ENCODE data around the gene ACTL6A. TPM values are rescaled to one million over a fixed set of nuclear protein-coding genes. Genes with fewer than 3 reads are reported as not detected.

ACTL6A gene
- total RNA-seq, 1 experiment from 2014 or later, result 74.5 TPM

DNA sequence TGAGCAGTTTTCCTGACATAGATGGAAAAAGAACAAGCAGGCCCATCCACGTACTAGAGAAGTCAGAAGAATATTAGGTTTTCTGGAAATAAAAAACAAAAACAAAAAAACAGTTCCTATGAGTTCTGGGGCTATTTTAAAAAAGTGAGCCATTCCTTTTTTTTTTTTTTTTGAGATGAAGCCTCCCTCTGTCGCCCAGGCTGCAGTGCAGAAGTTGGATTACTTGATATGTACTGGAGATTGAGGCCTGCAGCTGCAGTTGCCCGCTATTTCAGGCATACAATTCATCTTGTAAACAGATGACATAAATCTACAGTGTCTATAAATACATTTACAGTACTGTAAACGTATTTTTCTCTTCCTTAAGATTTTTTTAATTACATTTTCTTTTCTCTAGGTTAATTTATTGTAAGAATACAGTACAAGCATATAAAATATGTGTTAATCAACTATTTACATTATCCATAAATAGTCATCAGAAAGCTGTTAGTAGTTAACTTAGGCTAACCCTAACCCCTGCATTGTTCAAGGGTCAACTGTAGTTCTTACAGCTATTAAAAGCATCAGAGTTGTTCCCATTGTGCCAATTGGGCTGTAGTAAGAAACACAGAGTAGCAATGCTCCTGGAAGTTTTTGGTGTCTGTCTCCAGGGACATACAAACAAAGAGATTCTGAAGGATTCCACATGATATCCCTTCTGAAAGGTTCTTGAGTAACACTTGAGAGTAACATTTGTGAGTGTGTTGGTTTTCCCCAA lies 11.2 kb upstream of the ACTL6A start:
- no peak overlapping the region for H2BK5ac ChIP-seq (ENCODE audit: insufficient read length, low read length)
- H3K23me2 ChIP-seq (ENCODE audit: insufficient read length, low read depth, low read length, poor library complexity, severe bottlenecking), result no peaks in the 10 kb centered on the region
- no peaks in the 10 kb centered on the region for H4K20me1 ChIP-seq (ENCODE audit: control insufficient read depth, insufficient read depth, insufficient read length)
- no peak overlapping the region for H4K91ac ChIP-seq (ENCODE audit: insufficient read length, low read depth, low read length)
- no peaks in the 10 kb centered on the region for H3K9me3 ChIP-seq (ENCODE audit: control insufficient read depth, low read depth, low read length)
- no peak overlapping the region for H2BK120ac ChIP-seq (ENCODE audit: low read depth, low read length, poor library complexity, severe bottlenecking)
- no peak overlapping the region for H3K4me3 Mint-ChIP-seq
- no peaks in the 10 kb centered on the region; the same call in 1 of the 2 replicates for H3K4me1 ChIP-seq (ENCODE audit: insufficient read depth, low read length)
- H2BK12ac ChIP-seq (ENCODE audit: insufficient read length, low read depth, low read length), result no peak overlapping the region
- no peak overlapping the region for H2AFZ ChIP-seq (ENCODE audit: low read length)
- H3K27ac Mint-ChIP-seq, result no peak overlapping the region
- H2AK5ac ChIP-seq (ENCODE audit: insufficient read length, low read length), result no peak overlapping the region
- H3K79me2 ChIP-seq (ENCODE audit: insufficient read depth, low read length), result no peaks in the 10 kb centered on the region
- no peak for DNase-seq
- TF ChIP-seq, protein P1, sequence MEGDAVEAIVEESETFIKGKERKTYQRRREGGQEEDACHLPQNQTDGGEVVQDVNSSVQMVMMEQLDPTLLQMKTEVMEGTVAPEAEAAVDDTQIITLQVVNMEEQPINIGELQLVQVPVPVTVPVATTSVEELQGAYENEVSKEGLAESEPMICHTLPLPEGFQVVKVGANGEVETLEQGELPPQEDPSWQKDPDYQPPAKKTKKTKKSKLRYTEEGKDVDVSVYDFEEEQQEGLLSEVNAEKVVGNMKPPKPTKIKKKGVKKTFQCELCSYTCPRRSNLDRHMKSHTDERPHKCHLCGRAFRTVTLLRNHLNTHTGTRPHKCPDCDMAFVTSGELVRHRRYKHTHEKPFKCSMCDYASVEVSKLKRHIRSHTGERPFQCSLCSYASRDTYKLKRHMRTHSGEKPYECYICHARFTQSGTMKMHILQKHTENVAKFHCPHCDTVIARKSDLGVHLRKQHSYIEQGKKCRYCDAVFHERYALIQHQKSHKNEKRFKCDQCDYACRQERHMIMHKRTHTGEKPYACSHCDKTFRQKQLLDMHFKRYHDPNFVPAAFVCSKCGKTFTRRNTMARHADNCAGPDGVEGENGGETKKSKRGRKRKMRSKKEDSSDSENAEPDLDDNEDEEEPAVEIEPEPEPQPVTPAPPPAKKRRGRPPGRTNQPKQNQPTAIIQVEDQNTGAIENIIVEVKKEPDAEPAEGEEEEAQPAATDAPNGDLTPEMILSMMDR (conservative IDR thresholded peaks at IDR 0.05), result no peak
- H3K4ac ChIP-seq (ENCODE audit: low read depth, low read length), result no peak overlapping the region
- H3K27me3 ChIP-seq (ENCODE audit: insufficient read depth, low read length), result no peaks in the 10 kb centered on the region
- WGBS (ENCODE audit: extremely low coverage, insufficient read length, low lambda C conversion rate), result no CpG with 5 or more reads among the region's 4 CpGs
- no peaks in the 10 kb centered on the region for H3K27me3 Mint-ChIP-seq (ENCODE audit: low read depth)
- no peak overlapping the region for H3K27ac ChIP-seq (ENCODE audit: insufficient read length, low read depth, low read length)
- no peak overlapping the region for H3K18ac ChIP-seq (ENCODE audit: insufficient read length, low read depth, low read length)
- H2BK20ac ChIP-seq (ENCODE audit: low read depth, low read length, poor library complexity, severe bottlenecking), result no peak overlapping the region
- H3K79me1 ChIP-seq (ENCODE audit: insufficient read depth, low read depth, low read length, poor library complexity, severe bottlenecking), result no peaks in the 10 kb centered on the region
- no peak overlapping the region for H3K56ac ChIP-seq (ENCODE audit: insufficient read length, low read depth, low read length)
- no peaks in the 10 kb centered on the region for H3K36me3 Mint-ChIP-seq (ENCODE audit: insufficient read depth in 1 of 3, low read depth in 3 of 3)
- no peak overlapping the region for H3K4me2 ChIP-seq (ENCODE audit: insufficient read depth, insufficient read length, low read length)
- H3K9me3 Mint-ChIP-seq, result no peaks in the 10 kb centered on the region
- H3T11ph ChIP-seq (ENCODE audit: low read length), result no peak overlapping the region
- no peak overlapping the region for H2BK15ac ChIP-seq (ENCODE audit: low read depth, low read length)
- no peak overlapping the region for H3K9ac ChIP-seq (ENCODE audit: extremely low read depth, insufficient read length, low read length)
- H4K5ac ChIP-seq (ENCODE audit: insufficient read length, low read depth, low read length), result no peak overlapping the region
- H3K4me1 Mint-ChIP-seq, result peaks cover 6 to 9% of the 10 kb centered on the region in 2 experiments
- H3K23ac ChIP-seq (ENCODE audit: insufficient read length, low read depth, low read length), result no peak overlapping the region
- no peak overlapping the region for H3K14ac ChIP-seq (ENCODE audit: insufficient read depth, low read length)
- H4K8ac ChIP-seq (replicated peaks; ENCODE audit: insufficient read length, low read depth, low read length), result no peak overlapping the region
